Mesendoderm (in vitro differentiated cells): ENCODE measurements around the gene XCL2.

Experiments used
- DNase-seq: peaks from one replicate; pipeline ENCODE4 v3.0.0; 2013
- H2AK5ac ChIP-seq: 2 replicates; pipeline ENCODE4 v1.6.1; 2013; ENCODE audit warnings: low read length, inconsistent platforms
- H2BK120ac ChIP-seq: 2 replicates; pipeline ENCODE4 v1.6.1; 2013; ENCODE audit warnings: low read depth, mild to moderate bottlenecking, low read length, moderate library complexity, mixed read lengths
- H2BK15ac ChIP-seq: replicated peaks from 2 replicates; pipeline ENCODE4 v1.6.1; 2013; ENCODE audit warnings: low read depth, mild to moderate bottlenecking, moderate library complexity
- H2BK5ac ChIP-seq: 2 replicates; pipeline ENCODE4 v1.6.1; 2013; ENCODE audit warnings: low read length, inconsistent platforms
- H3K18ac ChIP-seq: 2 replicates; pipeline ENCODE4 v1.6.1; 2013; ENCODE audit warnings: mild to moderate bottlenecking, low read length, mixed read lengths
- H3K23ac ChIP-seq: one replicate; pipeline ENCODE4 v1.6.1; 2013; ENCODE audit warnings: low read length
- H3K27ac ChIP-seq: 2 replicates; pipeline ENCODE4 v1.5.1; 2013; ENCODE audit warnings: low read depth, mild to moderate bottlenecking, inconsistent platforms, low read length, moderate library complexity
- H3K27me3 ChIP-seq: 2 replicates; pipeline ENCODE4 v1.6.1; 2013; ENCODE audit warnings: low read length, control low read depth, mild to moderate bottlenecking, inconsistent platforms; ENCODE audit not compliant: insufficient read depth, poor library complexity
- H3K36me3 ChIP-seq: 2 replicates; pipeline ENCODE4 v1.6.1; 2013; ENCODE audit warnings: low read length, inconsistent platforms; ENCODE audit not compliant: control insufficient read depth, insufficient read depth
- H3K4ac ChIP-seq: one replicate; pipeline ENCODE4 v1.6.1; 2013; ENCODE audit warnings: low read depth, mild to moderate bottlenecking, low read length, moderate library complexity
- H3K4me1 ChIP-seq: 2 replicates; pipeline ENCODE4 v1.6.1; 2013; ENCODE audit warnings: low read depth, low read length, inconsistent platforms; ENCODE audit not compliant: control insufficient read depth
- H3K4me2 ChIP-seq: 2 replicates; pipeline ENCODE4 v1.6.1; 2013; ENCODE audit warnings: low read length
- H3K4me3 ChIP-seq: 2 replicates; pipeline ENCODE4 v1.5.1; 2013; ENCODE audit warnings: mild to moderate bottlenecking, low read length
- H3K56ac ChIP-seq: one replicate; pipeline ENCODE4 v1.6.1; 2013; ENCODE audit warnings: low read length
- H3K79me1 ChIP-seq: 2 replicates; pipeline ENCODE4 v1.6.1; 2013; ENCODE audit warnings: low read length, inconsistent platforms
- H3K79me2 ChIP-seq: 2 replicates; pipeline ENCODE4 v1.6.1; 2013; ENCODE audit warnings: mild to moderate bottlenecking, low read length; ENCODE audit not compliant: control insufficient read depth, insufficient read depth
- H3K9ac ChIP-seq: 2 replicates; pipeline ENCODE4 v1.6.1; 2013; ENCODE audit warnings: low read length, inconsistent platforms
- H4K5ac ChIP-seq: one replicate; pipeline ENCODE4 v1.6.1; 2013; ENCODE audit warnings: low read length
- H4K8ac ChIP-seq: one replicate; pipeline ENCODE4 v1.6.1; 2013; ENCODE audit warnings: low read depth, mild to moderate bottlenecking, control low read depth, low read length, moderate library complexity
- WGBS: extraction: QIAGEN DNeasy Blood & Tissue Kit; methylation state at CpG from one replicate; pipeline ENCODE4 v1.1.7; 2013; ENCODE audit warnings: low lambda C conversion rate, missing lambda C conversion rate; ENCODE audit not compliant: insufficient coverage; ENCODE audit errors: extremely low coverage; 5-methylcytosine and 5-hydroxymethylcytosine counted together

The XCL2 gene

DNA sequence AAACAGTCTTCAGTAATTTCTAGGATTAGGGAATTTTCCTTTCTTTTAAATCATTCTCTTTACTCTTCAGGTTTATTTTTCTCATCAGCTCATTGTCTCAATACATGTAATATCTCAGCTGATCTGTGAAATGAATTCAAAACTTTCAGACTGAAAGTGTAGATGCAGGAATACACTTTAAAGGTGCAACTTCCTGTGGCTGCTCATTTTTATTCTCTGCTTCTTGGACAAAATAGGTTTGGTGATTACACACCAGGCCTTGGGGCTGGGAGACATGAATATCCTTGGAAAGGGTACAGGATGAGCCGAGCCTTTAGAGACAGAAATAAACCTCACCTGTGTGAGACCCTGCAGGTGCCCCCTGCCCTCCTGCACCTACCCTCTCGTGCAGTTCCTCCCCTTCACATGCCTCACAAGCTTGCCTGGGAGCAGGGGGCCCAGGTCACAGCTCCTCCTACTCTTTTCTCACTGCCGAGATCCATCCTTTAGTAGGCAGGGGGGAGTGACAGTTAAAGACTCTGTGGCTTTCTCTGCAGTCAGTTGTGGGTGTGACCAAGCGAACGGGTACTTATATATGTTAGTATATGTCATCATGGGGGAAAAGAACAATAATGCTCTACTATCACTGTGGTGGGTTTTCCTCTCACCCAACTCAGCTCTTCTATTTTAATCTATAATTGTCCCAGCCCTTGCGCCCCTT, 23.6 kb downstream of the XCL2 start:
- WGBS: no CpG with 5 or more reads among the region's 6 CpGs
- no peak overlapping the region for H3K23ac ChIP-seq
- no peak overlapping the region for H3K27ac ChIP-seq
- no peaks in the 10 kb centered on the region for H3K79me1 ChIP-seq
- no peak overlapping the region for H4K5ac ChIP-seq
- no peaks in the 10 kb centered on the region for H3K36me3 ChIP-seq
- no peak overlapping the region for H2AK5ac ChIP-seq
- H3K4ac ChIP-seq: no peak overlapping the region
- no peak overlapping the region for H3K4me3 ChIP-seq
- no peak overlapping the region for H2BK5ac ChIP-seq
- peak overlapping the region; percentile 98 for H2BK15ac ChIP-seq
- H3K4me1 ChIP-seq: peaks cover 4% of the 10 kb centered on the region
- H3K27me3 ChIP-seq: no peaks in the 10 kb centered on the region
- H3K56ac ChIP-seq: no peak overlapping the region
- no peaks in the 10 kb centered on the region for H3K79me2 ChIP-seq
- H3K18ac ChIP-seq: no peak overlapping the region
- H3K4me2 ChIP-seq: no peak overlapping the region
- DNase-seq: peak; percentile 57
- no peak overlapping the region for H2BK120ac ChIP-seq
- H3K9ac ChIP-seq: no peak overlapping the region
- H4K8ac ChIP-seq: no peak overlapping the region

DNA sequence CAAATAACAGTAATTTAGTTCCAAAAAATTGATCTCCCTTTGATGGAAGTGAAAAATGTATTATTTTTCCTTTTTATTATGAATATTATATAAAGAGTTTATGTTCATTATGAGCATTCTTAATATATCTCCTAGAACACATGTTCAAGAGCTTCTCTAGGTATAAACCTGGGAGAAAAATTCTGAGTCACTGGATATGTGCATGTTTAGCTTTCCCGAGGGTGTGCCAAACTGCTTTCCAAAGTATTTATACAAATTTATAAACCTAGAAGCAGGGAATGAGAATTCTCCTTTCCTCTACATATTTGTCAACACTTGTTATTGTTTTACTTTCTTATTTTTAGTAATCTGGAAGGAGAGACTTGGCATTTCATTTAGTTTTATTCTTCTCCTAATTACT, 25.0 kb downstream of the XCL2 start:
- no peak overlapping the region for H3K27ac ChIP-seq
- no peaks in the 10 kb centered on the region for H3K79me1 ChIP-seq
- no peaks in the 10 kb centered on the region for H3K27me3 ChIP-seq
- H3K79me2 ChIP-seq: no peaks in the 10 kb centered on the region
- WGBS: no CpG with 5 or more reads among the region's 1 CpG
- H3K36me3 ChIP-seq: no peaks in the 10 kb centered on the region
- no peak overlapping the region for H3K18ac ChIP-seq
- H2BK5ac ChIP-seq: no peak overlapping the region
- no peak overlapping the region for H3K9ac ChIP-seq
- H4K8ac ChIP-seq: no peak overlapping the region
- DNase-seq: no peak
- no peak overlapping the region for H3K56ac ChIP-seq
- no peak overlapping the region for H2BK120ac ChIP-seq
- no peak overlapping the region for H2AK5ac ChIP-seq
- peaks cover 4% of the 10 kb centered on the region for H3K4me1 ChIP-seq
- H3K4ac ChIP-seq: no peak overlapping the region
- H3K4me2 ChIP-seq: no peak overlapping the region
- H3K4me3 ChIP-seq: no peak overlapping the region
- no peak overlapping the region for H2BK15ac ChIP-seq
- no peak overlapping the region for H4K5ac ChIP-seq
- no peak overlapping the region for H3K23ac ChIP-seq

DNA sequence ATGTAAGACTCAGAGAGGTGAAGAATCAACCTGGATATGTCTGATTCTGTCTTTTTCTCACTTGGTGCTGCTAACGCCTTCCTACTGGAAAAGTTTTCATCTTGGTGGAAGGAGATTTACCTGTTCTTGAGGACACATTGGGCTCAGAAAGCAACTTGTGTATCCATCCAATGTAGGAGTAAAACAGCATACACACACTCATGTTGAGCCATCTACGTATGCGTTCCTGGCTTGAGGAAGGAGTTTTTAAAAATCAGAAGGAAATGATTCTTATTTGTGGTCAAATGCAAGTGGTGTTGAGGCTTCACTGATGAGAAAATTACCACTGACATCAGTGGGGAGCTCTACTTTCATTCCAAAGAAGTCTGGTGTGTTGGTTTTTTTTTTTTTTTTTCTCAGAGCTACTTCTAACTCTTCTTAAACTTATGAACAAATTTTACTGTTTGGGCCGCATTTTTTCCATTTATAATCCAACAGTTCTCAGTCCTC, 25.6 kb downstream of the XCL2 start:
- H3K36me3 ChIP-seq: no peaks in the 10 kb centered on the region
- no peak overlapping the region for H3K56ac ChIP-seq
- no peak overlapping the region for H3K9ac ChIP-seq
- WGBS: no CpG with 5 or more reads among the region's 4 CpGs
- no peak overlapping the region for H2BK120ac ChIP-seq
- no peak overlapping the region for H3K27ac ChIP-seq
- H2BK15ac ChIP-seq: no peak overlapping the region
- H3K18ac ChIP-seq: no peak overlapping the region
- H3K27me3 ChIP-seq: no peaks in the 10 kb centered on the region
- no peak overlapping the region for H4K8ac ChIP-seq
- no peaks in the 10 kb centered on the region for H3K79me2 ChIP-seq
- no peak overlapping the region for H3K23ac ChIP-seq
- no peak overlapping the region for H4K5ac ChIP-seq
- no peak overlapping the region for H2BK5ac ChIP-seq
- H3K4me3 ChIP-seq: no peak overlapping the region
- H3K4ac ChIP-seq: no peak overlapping the region
- H2AK5ac ChIP-seq: no peak overlapping the region
- peaks cover 4% of the 10 kb centered on the region for H3K4me1 ChIP-seq
- DNase-seq: no peak
- no peaks in the 10 kb centered on the region for H3K79me1 ChIP-seq
- no peak overlapping the region for H3K4me2 ChIP-seq

DNA sequence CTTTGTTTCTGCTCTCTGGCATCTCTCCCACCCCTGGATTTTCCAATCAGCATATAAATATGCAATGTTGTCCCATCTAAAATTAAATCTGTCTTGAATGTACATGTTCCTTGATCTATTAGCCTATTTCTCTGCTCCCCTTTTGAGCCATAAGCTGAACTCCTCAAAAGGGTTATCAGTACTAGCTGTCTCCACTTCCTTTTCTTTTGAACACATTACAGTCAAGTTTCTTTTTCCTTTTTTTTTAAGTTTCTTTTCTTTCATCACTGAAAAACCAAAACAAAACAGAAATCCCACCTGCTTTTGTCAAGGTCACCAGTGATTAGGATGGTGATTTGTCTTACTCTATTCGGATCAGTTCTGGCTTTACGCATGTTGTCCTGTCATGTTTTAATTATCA, 29.3 kb downstream of the XCL2 start:
- no CpG with 5 or more reads among the region's 2 CpGs for WGBS
- no peak overlapping the region for H3K4me2 ChIP-seq
- H3K27me3 ChIP-seq: no peaks in the 10 kb centered on the region

DNA sequence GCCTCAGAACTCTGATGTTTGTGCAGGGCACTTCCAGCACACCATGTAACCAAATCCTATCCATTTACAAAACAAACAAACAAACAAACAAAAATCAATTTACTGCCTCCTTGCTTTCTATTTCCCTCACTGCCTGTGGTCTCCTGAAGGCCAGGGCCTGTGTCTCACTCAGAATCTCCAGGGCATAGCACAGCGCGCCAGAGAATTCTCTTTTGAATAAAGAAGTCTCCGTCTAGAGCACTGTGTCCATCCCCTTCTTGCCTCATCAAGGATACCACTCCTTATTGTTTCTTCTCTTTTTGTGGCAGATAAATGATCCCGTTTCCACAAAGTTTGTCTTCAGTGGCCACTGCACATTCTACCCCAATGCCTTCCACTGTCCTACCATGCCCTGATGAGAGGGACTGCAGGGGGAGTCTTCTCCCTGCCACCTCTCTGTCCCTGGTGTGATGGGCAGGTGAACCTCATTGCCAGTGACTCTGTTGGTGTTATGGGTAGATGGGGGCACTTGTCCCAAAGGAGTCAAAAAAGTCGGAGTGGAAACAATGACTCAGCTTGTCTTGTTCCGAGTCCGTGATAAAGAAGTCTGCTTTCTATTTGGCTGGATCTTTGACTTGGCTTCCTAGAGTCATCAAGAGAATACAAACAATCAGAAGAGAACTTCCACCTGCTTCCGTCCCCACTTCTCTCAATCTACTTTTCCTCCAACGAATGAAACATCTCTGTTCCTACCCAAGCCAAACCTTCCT, 30.0 kb downstream of the XCL2 start:
- Histone ChIP-seq H3K9ac (no peak overlapping the region), H3K4me2 (no peak overlapping the region), H2BK15ac (no peak overlapping the region), H2BK120ac (no peak overlapping the region), H3K79me1 (no peaks in the 10 kb centered on the region), H3K27me3 (no peaks in the 10 kb centered on the region), H2BK5ac (no peak overlapping the region), H3K36me3 (no peaks in the 10 kb centered on the region), H3K18ac (no peak overlapping the region), H4K5ac (no peak overlapping the region), H3K4ac (no peak overlapping the region), H2AK5ac (no peak overlapping the region), H4K8ac (no peak overlapping the region), H3K4me1 (no peaks in the 10 kb centered on the region), H3K4me3 (no peak overlapping the region), H3K27ac (no peak overlapping the region), H3K79me2 (no peaks in the 10 kb centered on the region), H3K56ac (no peak overlapping the region), H3K23ac (no peak overlapping the region)
- no peak for DNase-seq
- no CpG with 5 or more reads among the region's 9 CpGs for WGBS

More for the DNA sequence above, 29.3 kb downstream of the XCL2 start:
- Histone ChIP-seq H3K4ac (no peak overlapping the region), H2BK5ac (no peak overlapping the region), H3K79me1 (no peaks in the 10 kb centered on the region), H2BK120ac (no peak overlapping the region), H3K4me3 (no peak overlapping the region), H3K4me1 (no peaks in the 10 kb centered on the region), H3K79me2 (no peaks in the 10 kb centered on the region), H3K27ac (no peak overlapping the region), H2BK15ac (no peak overlapping the region), H4K8ac (no peak overlapping the region), H3K23ac (no peak overlapping the region), H3K9ac (no peak overlapping the region), H3K36me3 (no peaks in the 10 kb centered on the region), H4K5ac (no peak overlapping the region), H3K56ac (no peak overlapping the region), H2AK5ac (no peak overlapping the region), H3K18ac (no peak overlapping the region)
- DNase-seq: no peak
